Small intestine (tissue), 7 donors: ENCODE measurements around the gene KLK1. TPM values are rescaled to one million over a fixed set of nuclear protein-coding genes. Genes with fewer than 3 reads are reported as not detected.

Source experiments
- DNase-seq, 2 donors: peaks; one replicate each; pipeline versions ENCODE4 v3.0.0 to v3.0.0-alpha.2; 2013
- FAIRE-seq: peaks from 2 replicates; lab custom pipeline; 2012; peaks lifted over from hg19 to GRCh38; lab: Jason Lieb, UNC
- H3K27ac ChIP-seq, 3 donors: one replicate each; pipeline ENCODE4 v1.5.1; 2013; ENCODE audit warnings: low read length in 2 of 3, mild to moderate bottlenecking in 2 of 3, control low read depth in 1 of 3, inconsistent platforms in 1 of 3, low read depth in 1 of 3, moderate library complexity in 1 of 3
- H3K27me3 ChIP-seq, 3 donors: one replicate each; pipeline ENCODE4 v1.6.1; 2013; ENCODE audit warnings: low read length in 3 of 3, inconsistent platforms in 1 of 3; ENCODE audit not compliant: control insufficient read depth in 3 of 3, insufficient read depth in 3 of 3
- H3K36me3 ChIP-seq, 3 donors: one replicate each; pipeline ENCODE4 v1.6.1; 2013; ENCODE audit warnings: low read length in 3 of 3, inconsistent platforms in 1 of 3, low read depth in 1 of 3, mild to moderate bottlenecking in 1 of 3, moderate library complexity in 1 of 3; ENCODE audit not compliant: control insufficient read depth in 3 of 3, insufficient read depth in 2 of 3
- H3K4me1 ChIP-seq, 3 donors: one replicate each; pipeline ENCODE4 v1.6.1; 2013; ENCODE audit warnings: low read length in 2 of 3, inconsistent platforms in 1 of 3, low read depth in 1 of 3, mild to moderate bottlenecking in 1 of 3, moderate library complexity in 1 of 3; ENCODE audit not compliant: control insufficient read depth in 3 of 3, insufficient read depth in 2 of 3
- H3K4me3 ChIP-seq, 3 donors: one replicate each; pipeline ENCODE4 v1.5.1; 2013; ENCODE audit warnings: low read length in 3 of 3, control low read depth in 1 of 3, inconsistent platforms in 1 of 3, low read depth in 1 of 3, mild to moderate bottlenecking in 1 of 3, moderate library complexity in 1 of 3
- H3K9me3 ChIP-seq, 2 donors: one replicate each; pipeline ENCODE4 v1.6.1; 2013; ENCODE audit warnings: low read depth in 1 of 2, low read length in 1 of 2; ENCODE audit not compliant: control insufficient read depth in 2 of 2, insufficient read depth in 1 of 2
- WGBS, 3 donors: extraction: QIAGEN DNeasy Blood & Tissue Kit; methylation state at CpG; one replicate each; pipeline ENCODE4 v1.1.7; 2013; 5-methylcytosine and 5-hydroxymethylcytosine counted together
- polyA plus RNA-seq, 4 donors: library from polyadenylated mRNA; stranded (reverse) in 3 of 4; unstranded in 1 of 4; fragments of 200-250 nt in 3 of 4; fragments of 120-200 nt in 1 of 4; gene quantifications; one replicate each; pipeline versions ENCODE4 v1.2.1 to v1.2.3, GENCODE V29; 2013
- donor health status: healthy with polysubstance abuse.
- donor health status: control.
- donor health status: control.
- donor health status: Bipolar disorder and iron deficiency.
- donor health status: healthy.

Gene KLK1
- polyA plus RNA-seq, 4 donors, result 12.5 to 48.9 (median 29.8) TPM

GRCh38 chr19:50796128-50796633, 27.4 kb downstream of the KLK1 start:
- no peaks in the 10 kb centered on the region for H3K9me3 ChIP-seq
- DNase-seq, result peak in 1 of 2 donors; percentile 65
- peaks cover 7 to 51% (median 9%) of the 10 kb centered on the region in 3 donors for H3K36me3 ChIP-seq
- WGBS, 3 donors, result 43 to 74% (median 58%) methylated on average over 9 of the region's 9 CpGs
- no peak overlapping the region for H3K4me3 ChIP-seq
- H3K4me1 ChIP-seq, result peaks cover 0 to 12% (median 2%) of the 10 kb centered on the region in 3 donors
- H3K27me3 ChIP-seq, result no peaks in the 10 kb centered on the region
- FAIRE-seq, result no peak
- no peak overlapping the region for H3K27ac ChIP-seq

- DNase-seq, result no peak
- no peaks in the 10 kb centered on the region for H3K27me3 ChIP-seq
- FAIRE-seq, result no peak
- WGBS, 3 donors, result 73 to 88% (median 77%) methylated on average over 4 of the region's 4 CpGs
- H3K36me3 ChIP-seq, result peaks cover 7 to 49% (median 7%) of the 10 kb centered on the region in 3 donors
- no peak overlapping the region for H3K27ac ChIP-seq
- H3K4me1 ChIP-seq, result peaks cover 0 to 12% (median 2%) of the 10 kb centered on the region in 3 donors
- no peaks in the 10 kb centered on the region for H3K9me3 ChIP-seq
- H3K4me3 ChIP-seq, result no peak overlapping the region
Measured at GRCh38 chr19:50795664-50796073, 27.9 kb downstream of the KLK1 start.

- H3K27ac ChIP-seq, result no peak overlapping the region
- H3K9me3 ChIP-seq, result no peaks in the 10 kb centered on the region
- DNase-seq (no peak), FAIRE-seq (no peak)
- WGBS, 3 donors, result 43 to 51% (median 45%) methylated on average over 18 of the region's 18 CpGs
- peaks cover 0 to 12% (median 2%) of the 10 kb centered on the region in 3 donors for H3K4me1 ChIP-seq
- no peak overlapping the region for H3K4me3 ChIP-seq
- peaks cover 7 to 46% (median 7%) of the 10 kb centered on the region in 3 donors for H3K36me3 ChIP-seq
- no peaks in the 10 kb centered on the region for H3K27me3 ChIP-seq
Measured at GRCh38 chr19:50794876-50795663, 28.5 kb downstream of the KLK1 start.

- H3K36me3 ChIP-seq, result peaks cover 7 to 38% (median 7%) of the 10 kb centered on the region in 3 donors
- FAIRE-seq (no peak), DNase-seq (peak; percentile 35 to 59)
- WGBS, 3 donors, result 13 to 24% (median 14%) methylated on average over 14 to 16 of the region's 16 CpGs
- H3K4me3 ChIP-seq, result no peak overlapping the region
- H3K4me1 ChIP-seq, result peaks cover 0 to 12% (median 2%) of the 10 kb centered on the region in 3 donors
- H3K9me3 ChIP-seq, result no peaks in the 10 kb centered on the region
- H3K27me3 ChIP-seq, result peaks cover 0 to 4% (median 0%) of the 10 kb centered on the region in 3 donors
- H3K27ac ChIP-seq, result no peak overlapping the region
Measured at GRCh38 chr19:50794074-50794875, 29.3 kb downstream of the KLK1 start.

GRCh38 chr19:50793558-50794065, 30.0 kb downstream of the KLK1 start:
- Histone ChIP-seq H3K4me3 (no peak overlapping the region), H3K36me3 (peaks cover 7 to 32% (median 7%) of the 10 kb centered on the region in 3 donors), H3K27me3 (peaks cover 0 to 4% (median 0%) of the 10 kb centered on the region in 3 donors), H3K27ac (no peak overlapping the region), H3K9me3 (no peaks in the 10 kb centered on the region), H3K4me1 (peaks cover 0 to 12% (median 2%) of the 10 kb centered on the region in 3 donors)
- no peak for FAIRE-seq
- WGBS, 3 donors, result 53 to 73% (median 60%) methylated on average over 11 of the region's 11 CpGs
- DNase-seq, result no peak

GRCh38 chr19:50792272-50793250, 31.0 kb downstream of the KLK1 start:
- WGBS, 3 donors, result 67 to 79% (median 78%) methylated on average over 13 of the region's 13 CpGs
- FAIRE-seq, result no peak
- no peaks in the 10 kb centered on the region for H3K9me3 ChIP-seq
- no peak for DNase-seq
- H3K4me1 ChIP-seq, result peaks cover 0 to 12% (median 2%) of the 10 kb centered on the region in 3 donors
- H3K27ac ChIP-seq, result no peak overlapping the region
- H3K36me3 ChIP-seq, result peaks cover under 1 to 21% (median 2%) of the 10 kb centered on the region in 3 donors
- H3K4me3 ChIP-seq, result no peak overlapping the region
- H3K27me3 ChIP-seq, result peaks cover 0 to 4% (median 0%) of the 10 kb centered on the region in 3 donors

GRCh38 chr19:50791594-50792271, 31.9 kb downstream of the KLK1 start:
- Histone ChIP-seq H3K4me1 (peaks cover 0 to 12% (median 2%) of the 10 kb centered on the region in 3 donors), H3K36me3 (peaks cover 0 to 13% (median 0%) of the 10 kb centered on the region in 3 donors), H3K27me3 (peaks cover 0 to 4% (median 0%) of the 10 kb centered on the region in 3 donors), H3K9me3 (no peaks in the 10 kb centered on the region), H3K27ac (no peak overlapping the region), H3K4me3 (no peak overlapping the region)
- WGBS, 3 donors, result 39 to 75% (median 57%) methylated on average over 46 to 47 of the region's 47 CpGs
- FAIRE-seq (no peak), DNase-seq (peak in 1 of 2 donors; percentile 22)
